MCF 10A (cell line): ENCODE results near the gene SECTM1. TPM values are rescaled to one million over a fixed set of nuclear protein-coding genes. Genes with fewer than 3 reads are reported as not detected.

Experiments
- BruUV-seq: library from RNA; stranded (reverse); fragments of 400-500 nt; replicated peaks from 2 replicates; lab custom pipeline; 2021; lab: Mats Ljungman, UMichigan
- CTCF ChIA-PET: fragments of 300-600 bp; sonication (Branson Sonifier 250); formaldehyde crosslinking; extraction: SDS; loops from one replicate; lab custom pipeline; 2021; ENCODE audit warnings: antibody characterized with exemption, inconsistent platforms; lab: Yijun Ruan, JAX
- POLR2A ChIA-PET: fragments of 300-600, 350-650 bp; sonication (Branson Sonifier 250); formaldehyde crosslinking; extraction: SDS; loops from one replicate; lab custom pipeline; 2020; ENCODE audit warnings: antibody characterized with exemption, inconsistent platforms; lab: Yijun Ruan, JAX
- DNase-seq: peaks from one replicate; pipeline ENCODE4 v3.0.0-alpha.2; 2018; ENCODE audit not compliant: unreplicated experiment
- H3K27ac Mint-ChIP-seq: one replicate; pipeline ENCODE4 v1.8.0; 2022; ENCODE audit warnings: mild to moderate bottlenecking, low read depth, mixed read lengths; ENCODE audit not compliant: unreplicated experiment
- H3K27me3 Mint-ChIP-seq: one replicate; pipeline ENCODE4 v1.8.0; 2022; ENCODE audit warnings: mixed read lengths; ENCODE audit not compliant: insufficient read depth, unreplicated experiment
- H3K36me3 Mint-ChIP-seq: one replicate; pipeline ENCODE4 v1.8.0; 2022; ENCODE audit warnings: mild to moderate bottlenecking, moderate library complexity, mixed read lengths; ENCODE audit not compliant: insufficient read depth, unreplicated experiment
- H3K4me1 Mint-ChIP-seq: one replicate; pipeline ENCODE4 v1.8.0; 2022; ENCODE audit warnings: mixed read lengths; ENCODE audit not compliant: insufficient read depth, unreplicated experiment
- H3K4me3 Mint-ChIP-seq: one replicate; pipeline ENCODE4 v1.8.0; 2022; ENCODE audit warnings: mild to moderate bottlenecking, moderate library complexity, mixed read lengths; ENCODE audit not compliant: unreplicated experiment
- H3K9me3 Mint-ChIP-seq: one replicate; pipeline ENCODE4 v1.8.0; 2022; ENCODE audit warnings: mixed read lengths; ENCODE audit not compliant: unreplicated experiment
- CTCF ChIP-seq: fragments of 200-600 bp; IDR thresholded peaks from one replicate; pipeline ENCODE4 v1.8.0; 2022; ENCODE audit warnings: antibody characterized with exemption, mild to moderate bottlenecking; ENCODE audit not compliant: unreplicated experiment
- intact Hi-C: fragments of 100-400 bp; cut with micrococcal nuclease; formaldehyde crosslinking; loops from 2 replicates; pipeline ENCODE4 v1.14.1; 2022
- total RNA-seq: library from RNA; stranded (reverse); gene quantifications from 2 replicates; pipeline ENCODE4 v1.2.3, GENCODE V29; 2022

The SECTM1 gene
- total RNA-seq, 1 experiment from 2014 or later: 13.4 TPM

- intact Hi-C loops: no loop called here
- Mint-ChIP-seq H3K27me3 (no peaks in the 10 kb centered on the region), H3K9me3 (no peaks in the 10 kb centered on the region), H3K4me3 (peak overlapping the region; percentile 74), H3K36me3 (peaks cover 5% of the 10 kb centered on the region), H3K4me1 (peaks cover 27% of the 10 kb centered on the region), H3K27ac (no peak overlapping the region)
- CTCF ChIA-PET: no interaction called here
- no peak for TF ChIP-seq CTCF
- DNase-seq: no peak
- no TSS peak for BruUV-seq
- POLR2A ChIA-PET: interaction anchor here (0.6 to 2.4 kb wide), 12 partner anchors 8 to 946 kb away, joined by 3 to 16 read pairs (median 6); partner anchors contain the start of genes CSNK1D and SECTM1
Observed at GRCh38 chr17:82291582-82292250, 41.9 kb downstream of the SECTM1 start.

- ChIA-PET POLR2A (interaction anchor here (1.1 to 2.3 kb wide), 2 partner anchors 9 to 45 kb away, joined by 3 to 20 read pairs; no protein-coding TSS in a partner anchor), CTCF (no interaction called here)
- Mint-ChIP-seq H3K4me1 (peaks cover 25% of the 10 kb centered on the region), H3K27me3 (no peaks in the 10 kb centered on the region), H3K4me3 (peak overlapping the region; percentile 45), H3K9me3 (no peaks in the 10 kb centered on the region), H3K27ac (peak overlapping the region; percentile 73), H3K36me3 (no peaks in the 10 kb centered on the region)
- DNase-seq: peak; percentile 93
- intact Hi-C loops: no loop called here
- no peak for TF ChIP-seq CTCF
- BruUV-seq: no TSS peak
Observed at GRCh38 chr17:82287868-82288801, 45.4 kb downstream of the SECTM1 start.

GRCh38 chr17:82287013-82287867 lies 46.3 kb downstream of the SECTM1 start:
- ChIA-PET POLR2A (interaction anchor here (2.3 kb wide), 1 partner anchor 10 kb away, joined by 20 read pairs; no protein-coding TSS in a partner anchor), CTCF (no interaction called here)
- intact Hi-C loops: no loop called here
- H3K27ac Mint-ChIP-seq: peak overlapping the region; percentile 73
- H3K27me3 Mint-ChIP-seq: no peaks in the 10 kb centered on the region
- no peak for TF ChIP-seq CTCF
- no peak for DNase-seq
- H3K9me3 Mint-ChIP-seq: no peaks in the 10 kb centered on the region
- H3K4me3 Mint-ChIP-seq: peak overlapping the region; percentile 45
- H3K4me1 Mint-ChIP-seq: peaks cover 28% of the 10 kb centered on the region
- BruUV-seq: no TSS peak
- H3K36me3 Mint-ChIP-seq: no peaks in the 10 kb centered on the region
